ENCODE data around the gene PTPA.
A peak's percentile ranks its signal among the peaks of the same experiment; 100 is the strongest.
"Not testable (repeated sequence)": the region's sequence is repeated elsewhere in the genome, so short reads cannot be mapped to it uniquely, and the experiment has no call there.

The PTPA gene

GRCh38 chr9:129108805-129109536 lies 2.2 kb upstream of the PTPA start:
- no peak for DNase-seq (ENCODE audit: low read depth in 2 of 2, low spot score in 1 of 2)

GRCh38 chr9:129109537-129109903 lies 1.7 kb upstream of the PTPA start:
- DNase-seq (ENCODE audit: low read depth in 2 of 2, low spot score in 1 of 2), result no peak

GRCh38 chr9:129109952-129110739 lies 1.1 kb upstream of the PTPA start:
- DNase-seq (ENCODE audit: low read depth in 2 of 2, low spot score in 1 of 2), result no peak

GRCh38 chr9:129111528-129112151 lies 425 bp downstream of the PTPA start:
- DNase-seq (ENCODE audit: low read depth in 2 of 2, low spot score in 1 of 2), result no peak

GRCh38 chr9:129112526-129112925 lies 1.3 kb downstream of the PTPA start:
- DNase-seq (ENCODE audit: low read depth in 2 of 2, low spot score in 1 of 2), result not testable (repeated sequence)

- DNase-seq (ENCODE audit: low read depth in 2 of 2, low spot score in 1 of 2), result no peak
Observed at GRCh38 chr9:129113645-129114304, 2.6 kb downstream of the PTPA start.

GRCh38 chr9:129118799-129119198 lies 7.6 kb downstream of the PTPA start:
- DNase-seq (ENCODE audit: low read depth in 2 of 2, low spot score in 1 of 2), result no peak

GRCh38 chr9:129121483-129121882 lies 10.3 kb downstream of the PTPA start:
- no peak for DNase-seq (ENCODE audit: low read depth in 2 of 2, low spot score in 1 of 2)

- DNase-seq (ENCODE audit: low read depth in 2 of 2, low spot score in 1 of 2), result no peak
Observed at GRCh38 chr9:129122133-129122532, 10.9 kb downstream of the PTPA start.

GRCh38 chr9:129122976-129123375 lies 11.8 kb downstream of the PTPA start:
- not testable (repeated sequence) for DNase-seq (ENCODE audit: low read depth in 2 of 2, low spot score in 1 of 2)

GRCh38 chr9:129124506-129125069 lies 13.4 kb downstream of the PTPA start:
- no peak for DNase-seq (ENCODE audit: low read depth in 2 of 2, low spot score in 1 of 2)

- no peak for DNase-seq (ENCODE audit: low read depth in 2 of 2, low spot score in 1 of 2)
Observed at GRCh38 chr9:129125478-129125877, 14.3 kb downstream of the PTPA start.

- no peak for DNase-seq (ENCODE audit: low read depth in 2 of 2, low spot score in 1 of 2)
Observed at GRCh38 chr9:129126749-129127618, 15.8 kb downstream of the PTPA start.

GRCh38 chr9:129128689-129129088 lies 17.5 kb downstream of the PTPA start:
- DNase-seq (ENCODE audit: low read depth in 2 of 2, low spot score in 1 of 2), result no peak

- DNase-seq (ENCODE audit: low read depth in 2 of 2, low spot score in 1 of 2), result not testable (repeated sequence)
Observed at GRCh38 chr9:129130271-129130670, 19.1 kb downstream of the PTPA start.

GRCh38 chr9:129130791-129131190 lies 19.6 kb downstream of the PTPA start:
- no peak for DNase-seq (ENCODE audit: low read depth in 2 of 2, low spot score in 1 of 2)

GRCh38 chr9:129131300-129132145 lies 20.3 kb downstream of the PTPA start:
- peak; percentile 71 to 74 for DNase-seq (ENCODE audit: low read depth in 2 of 2, low spot score in 1 of 2)

GRCh38 chr9:129133082-129133481 lies 21.9 kb downstream of the PTPA start:
- DNase-seq (ENCODE audit: low read depth in 2 of 2, low spot score in 1 of 2), result no peak

GRCh38 chr9:129135476-129135875 lies 24.3 kb downstream of the PTPA start:
- DNase-seq (ENCODE audit: low read depth in 2 of 2, low spot score in 1 of 2), result no peak

All from stimulated activated CD8-positive, alpha-beta memory T cell treated with anti-CD3 and anti-CD28 coated beads, Interleukin-4, amount 100 ng/mL, for 4 hours (primary cell).